Urinary bladder (tissue), 4 donors: ENCODE data around the gene CAPN11. TPM values are rescaled to one million over a fixed set of nuclear protein-coding genes. Genes with fewer than 3 reads are reported as not detected.

Experiments
- DNase-seq: peaks from one replicate; pipeline ENCODE4 v3.0.0-alpha.2; 2015; ENCODE audit errors: extremely low spot score
- H3K27ac ChIP-seq: one replicate; pipeline ENCODE4 v1.5.1; 2013; ENCODE audit warnings: low read depth, mild to moderate bottlenecking, moderate library complexity
- H3K36me3 ChIP-seq: one replicate; pipeline ENCODE4 v1.6.1; 2013; ENCODE audit warnings: mild to moderate bottlenecking, moderate library complexity; ENCODE audit not compliant: insufficient read depth
- H3K4me1 ChIP-seq: one replicate; pipeline ENCODE4 v1.6.1; 2013; ENCODE audit warnings: mild to moderate bottlenecking, moderate library complexity; ENCODE audit not compliant: insufficient read depth
- H3K4me3 ChIP-seq: one replicate; pipeline ENCODE4 v1.5.1; 2013; ENCODE audit warnings: low read depth, low read length
- WGBS: extraction: QIAGEN DNeasy Blood & Tissue Kit; methylation state at CpG from one replicate; pipeline ENCODE4 v1.1.7; 2013; 5-methylcytosine and 5-hydroxymethylcytosine counted together
- polyA plus RNA-seq: library from polyadenylated mRNA; stranded (reverse); fragments of 200-250 nt; gene quantifications from one replicate; pipeline ENCODE4 v1.2.3, GENCODE V29; 2013
- total RNA-seq: library from RNA; depleted of rRNA; stranded (reverse); fragments of >200 nt; gene quantifications from one replicate; pipeline ENCODE4 v1.2.3, GENCODE V29; 2014
- donor health status: healthy with polysubstance abuse.
- donor health status: healthy.

The CAPN11 gene
- total RNA-seq (0.53 TPM), polyA plus RNA-seq (1.1 TPM)

- Histone ChIP-seq H3K4me1 (peaks cover 2% of the 10 kb centered on the region), H3K36me3 (no peaks in the 10 kb centered on the region), H3K27ac (no peak within 1 kb of the TSS), H3K4me3 (no peak within 1 kb of the TSS)
- 90% methylated on average over 5 of the region's 5 CpGs for WGBS
- no peak for DNase-seq
Observed at GRCh38 chr6:44158770-44159228, at the start of gene CAPN11. CAPN11 (plus strand) TSS chr6:44158820; CDS start chr6:44158849, 29 bp downstream.

- Histone ChIP-seq H3K4me3 (no peak overlapping the region), H3K27ac (no peak overlapping the region), H3K36me3 (peaks cover 5% of the 10 kb centered on the region), H3K4me1 (no peaks in the 10 kb centered on the region)
- 90% methylated on average over 10 of the region's 10 CpGs for WGBS
- no peak for DNase-seq
Observed at GRCh38 chr6:44109212-44109611, 49.4 kb upstream of the CAPN11 start.

DNA sequence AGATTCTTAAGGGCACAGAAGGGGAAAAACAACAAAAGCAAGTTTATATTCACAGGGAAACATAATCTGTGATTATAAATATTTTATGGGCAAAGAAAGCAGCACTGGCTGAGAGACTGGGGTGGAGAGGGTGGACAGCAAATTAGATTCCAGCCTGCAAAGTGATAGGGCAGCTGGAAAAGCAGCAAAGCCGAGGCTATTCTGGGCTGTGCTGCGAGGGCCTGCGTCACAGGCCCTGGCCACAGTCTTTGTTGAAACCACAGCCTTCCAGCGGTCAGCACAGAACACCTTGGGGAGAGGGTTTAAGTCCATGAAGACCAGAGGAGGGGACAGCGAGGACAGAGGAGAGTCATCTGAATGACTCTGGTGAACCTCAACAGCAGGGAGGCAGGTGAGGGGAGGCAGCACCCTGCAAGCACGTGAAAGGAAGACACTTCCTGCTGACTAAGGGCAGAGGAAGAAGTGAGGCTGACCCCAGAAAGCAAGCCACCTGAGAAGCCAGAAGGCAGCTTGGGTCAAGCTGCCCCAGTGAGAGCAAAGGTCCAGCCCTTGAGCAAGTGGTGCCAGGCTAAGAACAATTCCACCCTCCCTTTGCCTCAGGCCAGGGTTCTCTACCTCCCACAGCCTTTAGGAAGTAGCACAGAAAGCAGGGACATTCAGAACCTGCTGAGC lies 48.5 kb upstream of the CAPN11 start:
- no peak for DNase-seq
- H3K36me3 ChIP-seq, result peaks cover 5% of the 10 kb centered on the region
- H3K4me3 ChIP-seq, result no peak overlapping the region
- 82% methylated on average over 6 of the region's 6 CpGs for WGBS
- no peaks in the 10 kb centered on the region for H3K4me1 ChIP-seq
- H3K27ac ChIP-seq, result no peak overlapping the region

DNA sequence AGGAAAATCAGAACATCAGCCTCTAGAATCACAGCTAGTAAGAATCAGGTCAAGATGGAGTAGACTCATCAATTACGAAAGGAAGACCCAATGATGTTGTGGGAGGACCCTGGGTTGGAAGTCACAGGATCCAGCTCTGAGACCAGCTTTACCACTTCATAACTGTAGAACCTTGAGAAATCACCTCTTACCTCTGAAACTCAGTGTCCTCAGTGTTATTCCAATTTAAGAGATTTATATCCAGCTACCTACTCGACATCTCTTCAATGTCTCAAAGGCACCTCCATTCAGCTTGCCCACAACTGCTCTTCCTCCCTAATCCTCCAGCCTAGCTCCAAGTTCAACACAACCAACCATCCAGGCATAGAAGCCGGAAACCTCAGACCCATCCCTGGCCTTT lies 47.7 kb upstream of the CAPN11 start:
- Histone ChIP-seq H3K4me3 (no peak overlapping the region), H3K36me3 (peaks cover 5% of the 10 kb centered on the region), H3K27ac (no peak overlapping the region), H3K4me1 (no peaks in the 10 kb centered on the region)
- no peak for DNase-seq
- WGBS, result 95% methylated on average over 3 of the region's 3 CpGs

GRCh38 chr6:44111434-44112417 lies 46.9 kb upstream of the CAPN11 start:
- Histone ChIP-seq H3K4me1 (no peaks in the 10 kb centered on the region), H3K27ac (peak overlapping the region; percentile 44), H3K36me3 (peaks cover 5% of the 10 kb centered on the region), H3K4me3 (no peak overlapping the region)
- no peak for DNase-seq
- 81% methylated on average over 6 of the region's 6 CpGs for WGBS

DNA sequence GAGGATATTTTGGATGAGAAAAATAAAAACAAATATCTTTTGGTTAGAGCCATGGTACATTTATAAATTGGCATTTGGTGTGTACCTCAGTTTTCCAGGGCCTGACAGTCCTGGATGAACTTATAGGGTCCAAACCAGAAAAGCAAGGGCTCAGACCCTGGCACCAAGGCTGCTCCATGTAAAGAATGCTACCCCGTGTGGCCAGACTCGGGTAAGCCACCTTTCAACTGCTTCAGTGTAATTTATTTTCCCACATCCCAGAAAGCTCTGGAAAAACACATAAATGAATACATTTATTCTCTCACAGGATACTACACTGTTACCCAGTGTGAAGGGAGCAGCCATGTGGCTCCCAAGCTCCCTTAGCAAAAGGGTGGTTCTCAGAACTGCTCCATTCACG lies 45.2 kb upstream of the CAPN11 start:
- DNase-seq, result no peak
- no peak overlapping the region for H3K27ac ChIP-seq
- WGBS, result 50% methylated on average over 3 of the region's 3 CpGs
- no peaks in the 10 kb centered on the region for H3K4me1 ChIP-seq
- H3K36me3 ChIP-seq, result peaks cover 5% of the 10 kb centered on the region
- H3K4me3 ChIP-seq, result no peak overlapping the region

- DNase-seq, result no peak
- Histone ChIP-seq H3K36me3 (peaks cover 5% of the 10 kb centered on the region), H3K27ac (no peak overlapping the region), H3K4me1 (no peaks in the 10 kb centered on the region), H3K4me3 (no peak overlapping the region)
- WGBS, result 81% methylated on average over 5 of the region's 5 CpGs
Observed at GRCh38 chr6:44115866-44116265, 42.8 kb upstream of the CAPN11 start.

DNA sequence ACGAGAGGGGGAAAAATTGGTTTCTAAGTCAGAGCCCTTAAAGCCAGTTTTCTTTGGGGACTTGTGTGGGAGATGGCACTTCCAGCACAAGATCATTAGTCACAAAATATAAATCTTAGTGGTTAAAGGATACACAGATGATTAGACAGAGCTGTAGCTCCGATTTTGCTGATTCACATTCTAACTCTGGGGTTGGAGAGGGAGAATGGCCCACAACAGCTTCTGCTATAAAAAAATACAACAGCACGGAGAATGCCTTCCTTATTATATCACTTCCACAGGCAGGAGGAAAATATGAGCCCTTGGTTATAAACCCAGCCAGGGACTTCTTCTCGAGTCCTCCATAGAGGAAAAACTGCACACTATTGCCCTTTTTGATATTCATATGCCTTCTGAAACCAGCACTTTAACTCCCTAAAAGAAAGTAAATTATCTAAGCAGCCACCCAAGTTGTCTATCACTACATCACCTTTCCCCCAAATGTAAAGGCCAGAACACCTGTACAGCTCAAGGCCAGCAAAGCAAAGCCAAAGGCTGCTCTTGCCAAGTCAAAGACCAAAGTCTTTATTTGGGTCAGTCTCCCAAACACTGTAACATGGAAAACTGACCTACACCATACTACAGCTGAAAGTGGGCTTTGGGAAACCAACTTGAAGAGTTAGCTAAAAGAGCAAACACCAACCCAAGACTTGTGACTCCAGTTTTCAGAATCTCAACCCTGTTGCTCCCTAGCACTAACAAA lies 41.8 kb upstream of the CAPN11 start:
- WGBS, result 26% methylated on average over 4 of the region's 4 CpGs
- Histone ChIP-seq H3K4me1 (no peaks in the 10 kb centered on the region), H3K27ac (no peak overlapping the region), H3K4me3 (no peak overlapping the region), H3K36me3 (peaks cover 4% of the 10 kb centered on the region)
- DNase-seq, result no peak

DNA sequence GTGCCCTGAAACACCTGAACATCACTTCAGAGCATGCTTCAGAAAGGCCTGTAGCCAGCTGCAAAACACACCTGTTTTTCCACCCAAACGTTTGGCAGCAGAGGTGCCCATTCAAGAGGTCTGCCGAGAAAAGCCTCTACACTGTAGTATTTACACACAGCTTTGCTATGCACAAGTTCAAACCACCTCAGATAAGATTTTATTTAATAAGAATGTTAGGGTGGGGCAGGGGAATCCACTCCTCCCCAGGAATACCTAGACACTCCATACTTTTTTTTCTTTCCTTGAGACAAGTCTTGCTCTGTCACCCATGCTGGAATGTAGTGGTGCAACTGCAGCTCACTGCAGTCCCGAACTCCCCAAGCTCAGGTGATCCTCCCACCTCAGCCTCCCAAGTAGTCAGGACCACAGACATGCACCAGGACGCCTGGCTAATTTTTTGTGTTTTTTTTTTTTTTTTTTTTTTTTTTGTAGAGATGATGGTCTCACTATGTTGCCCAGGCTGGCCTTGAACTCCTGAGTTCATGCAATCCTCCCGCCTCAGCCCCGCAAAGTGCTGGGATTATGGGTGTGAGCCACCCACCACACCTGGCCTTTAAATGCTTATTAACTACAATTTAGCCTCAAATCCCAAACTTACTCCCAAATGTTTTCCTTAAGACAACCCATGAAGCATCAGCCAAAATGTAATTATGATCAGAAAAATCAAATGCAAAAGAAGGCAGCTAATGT lies 41.1 kb upstream of the CAPN11 start:
- no peak overlapping the region for H3K4me3 ChIP-seq
- no peak overlapping the region for H3K27ac ChIP-seq
- DNase-seq, result no peak
- H3K36me3 ChIP-seq, result peaks cover 3% of the 10 kb centered on the region
- WGBS, result 83% methylated on average over 6 of the region's 6 CpGs
- no peaks in the 10 kb centered on the region for H3K4me1 ChIP-seq

GRCh38 chr6:44119704-44120262 lies 38.8 kb upstream of the CAPN11 start:
- DNase-seq, result no peak
- WGBS, result 36% methylated on average over 5 of the region's 5 CpGs
- no peak overlapping the region for H3K27ac ChIP-seq
- no peak overlapping the region for H3K4me3 ChIP-seq
- no peaks in the 10 kb centered on the region for H3K4me1 ChIP-seq
- H3K36me3 ChIP-seq, result no peaks in the 10 kb centered on the region

DNA sequence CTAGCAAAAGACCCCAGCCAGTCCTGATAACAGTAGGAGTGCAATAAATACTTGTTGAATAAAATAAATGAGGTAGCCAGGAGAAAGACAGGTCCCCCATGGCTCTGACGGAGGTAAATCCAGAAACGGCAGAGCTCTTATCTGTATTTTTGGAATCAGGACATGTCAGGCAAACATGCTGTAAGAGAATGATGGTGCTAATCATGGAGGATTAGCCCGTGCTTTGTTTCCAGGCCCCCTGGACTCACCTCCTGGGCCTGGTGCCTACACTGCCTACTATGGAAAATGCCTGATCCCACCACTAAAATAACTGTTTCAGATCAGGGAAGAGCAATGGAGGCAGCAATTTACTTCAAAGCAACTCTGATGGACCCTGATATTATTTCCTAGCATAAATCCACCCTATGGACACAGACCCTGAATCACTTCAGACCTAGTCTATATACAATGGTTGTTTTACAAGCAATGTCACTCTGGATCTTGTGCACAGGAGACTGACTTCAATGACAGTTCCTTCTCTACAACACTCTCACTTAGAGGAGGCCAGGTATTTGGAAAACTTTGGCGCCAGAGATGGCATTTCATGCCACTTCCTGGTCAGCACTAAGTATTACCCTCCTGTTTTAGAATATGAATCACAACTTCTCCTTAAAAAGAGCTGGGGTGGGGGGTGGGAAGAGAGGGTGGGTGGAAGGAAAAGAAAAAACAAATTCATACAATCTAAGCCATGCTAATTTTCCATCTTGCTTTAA lies 37.8 kb upstream of the CAPN11 start:
- no peaks in the 10 kb centered on the region for H3K4me1 ChIP-seq
- H3K27ac ChIP-seq, result no peak overlapping the region
- DNase-seq, result no peak
- 62% methylated on average over 4 of the region's 4 CpGs for WGBS
- H3K4me3 ChIP-seq, result no peak overlapping the region
- H3K36me3 ChIP-seq, result no peaks in the 10 kb centered on the region

GRCh38 chr6:44122801-44123200 lies 35.8 kb upstream of the CAPN11 start:
- H3K4me3 ChIP-seq, result no peak overlapping the region
- H3K36me3 ChIP-seq, result no peaks in the 10 kb centered on the region
- H3K4me1 ChIP-seq, result no peaks in the 10 kb centered on the region
- no peak overlapping the region for H3K27ac ChIP-seq
- 46% methylated on average over 1 of the region's 1 CpG for WGBS
- no peak for DNase-seq
